Superior temporal gyrus (tissue), 1 donor: ENCODE data around the gene CBX6.

ENCODE experiments used
- DNase-seq: peaks from one replicate; pipeline ENCODE4 v3.0.0-alpha.2; 2016; ENCODE audit errors: extremely low spot score

Gene CBX6

DNA sequence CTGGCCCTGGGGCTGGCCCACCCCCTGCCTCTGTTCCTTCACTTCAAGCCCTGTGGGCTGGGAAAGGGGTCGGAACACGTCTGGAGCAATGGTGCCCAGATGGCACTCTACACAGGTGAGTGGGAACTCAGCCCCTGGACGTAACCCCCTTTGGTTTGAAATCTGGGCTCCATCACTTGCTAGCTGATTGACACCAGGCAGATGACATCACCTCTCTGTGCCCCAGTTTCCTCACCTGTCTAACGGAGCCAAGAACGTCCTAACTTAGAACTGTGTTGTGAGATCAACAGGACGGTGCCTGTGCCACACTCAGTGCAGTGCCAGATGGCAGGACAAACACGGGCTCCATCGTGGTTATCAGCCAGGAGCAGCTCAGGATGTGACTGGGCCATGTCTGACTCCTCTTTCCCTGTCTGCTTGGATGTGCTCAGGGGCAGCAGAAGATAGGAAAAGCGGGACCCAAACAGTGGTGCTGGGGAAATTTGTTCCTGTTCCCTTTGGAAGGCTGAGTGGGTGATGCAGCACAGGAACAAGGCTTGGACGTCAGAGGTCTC, 52.6 kb downstream of the CBX6 start:
- no peak for DNase-seq

DNA sequence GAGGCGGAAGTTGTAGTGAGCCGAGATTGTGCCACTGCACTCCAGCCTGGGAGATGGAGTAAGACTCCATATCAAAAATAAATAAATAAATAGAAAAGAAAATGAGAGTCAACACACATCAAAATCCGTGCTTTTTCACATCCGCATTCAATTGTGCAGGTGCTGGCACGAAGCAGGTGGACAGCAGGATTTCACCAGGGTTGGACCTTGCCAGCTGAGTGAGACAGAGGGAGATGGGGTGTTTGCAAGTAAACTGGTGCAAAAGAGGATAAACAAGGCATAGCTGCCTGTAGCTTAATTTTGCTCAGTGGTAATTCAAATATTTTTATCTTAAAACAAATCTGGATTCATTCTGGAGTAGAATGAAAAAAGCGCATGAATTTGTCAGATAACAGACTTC, 54.8 kb downstream of the CBX6 start:
- no peak for DNase-seq

DNA sequence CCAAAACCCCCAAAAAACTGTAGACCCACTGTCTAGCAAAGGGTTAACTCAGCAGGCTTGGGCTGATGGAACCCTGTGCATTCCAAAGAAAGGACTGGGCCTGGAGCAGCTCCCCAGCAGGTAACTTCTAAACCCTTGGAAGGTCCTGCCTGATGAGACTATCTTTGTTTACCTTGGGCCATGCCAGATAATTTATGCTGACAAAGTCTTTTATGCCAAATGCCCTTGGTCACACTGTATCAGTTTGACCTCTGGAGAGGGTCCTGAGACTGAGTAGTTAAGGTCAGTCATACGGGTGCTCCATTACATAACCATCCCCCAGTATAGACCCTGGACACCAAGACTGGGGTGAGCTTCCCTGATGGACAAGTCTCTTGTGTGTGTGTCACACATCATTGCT, 56.2 kb downstream of the CBX6 start:
- DNase-seq = no peak
